ENCODE data around the gene SPAAR. TPM values are rescaled to one million over a fixed set of nuclear protein-coding genes. Genes with fewer than 3 reads are reported as not detected.

SPAAR gene
- total RNA-seq, 4 donors from 2014 or later = 0.68 to 2.5 TPM; not detected in 2

- TF ChIP-seq EP300 (IDR thresholded peaks at IDR 0.05; ENCODE audit: low read depth) (no peak), POLR2AphosphoS5 (IDR thresholded peaks at IDR 0.05) (no peak), POLR2A (IDR thresholded peaks at IDR 0.05) (no peak)
- TF ChIP-seq, protein P1, sequence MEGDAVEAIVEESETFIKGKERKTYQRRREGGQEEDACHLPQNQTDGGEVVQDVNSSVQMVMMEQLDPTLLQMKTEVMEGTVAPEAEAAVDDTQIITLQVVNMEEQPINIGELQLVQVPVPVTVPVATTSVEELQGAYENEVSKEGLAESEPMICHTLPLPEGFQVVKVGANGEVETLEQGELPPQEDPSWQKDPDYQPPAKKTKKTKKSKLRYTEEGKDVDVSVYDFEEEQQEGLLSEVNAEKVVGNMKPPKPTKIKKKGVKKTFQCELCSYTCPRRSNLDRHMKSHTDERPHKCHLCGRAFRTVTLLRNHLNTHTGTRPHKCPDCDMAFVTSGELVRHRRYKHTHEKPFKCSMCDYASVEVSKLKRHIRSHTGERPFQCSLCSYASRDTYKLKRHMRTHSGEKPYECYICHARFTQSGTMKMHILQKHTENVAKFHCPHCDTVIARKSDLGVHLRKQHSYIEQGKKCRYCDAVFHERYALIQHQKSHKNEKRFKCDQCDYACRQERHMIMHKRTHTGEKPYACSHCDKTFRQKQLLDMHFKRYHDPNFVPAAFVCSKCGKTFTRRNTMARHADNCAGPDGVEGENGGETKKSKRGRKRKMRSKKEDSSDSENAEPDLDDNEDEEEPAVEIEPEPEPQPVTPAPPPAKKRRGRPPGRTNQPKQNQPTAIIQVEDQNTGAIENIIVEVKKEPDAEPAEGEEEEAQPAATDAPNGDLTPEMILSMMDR (IDR thresholded peaks at IDR 0.05) = no peak
- no peak overlapping the region for H3K4me3 ChIP-seq
- in situ Hi-C loops (cut with MboI; ENCODE audit: low pct_ligation_motif_present in 1 of 4, low pct_unique_long_range_greater_than_20kb in 1 of 4, low sequenced_read_pairs in 3 of 4) (loop anchor here in 2 of 4 donors (10.0 to 25.0 kb wide), 2 partner anchors 72 to 385 kb away; no protein-coding TSS in a partner anchor), intact Hi-C loops (cut with DNase I; ENCODE audit: low total_unique reads) (no loop called here)
- no peaks in the 10 kb centered on the region for H3K36me3 ChIP-seq
- H3K4me1 ChIP-seq = peaks cover 0 to 29% (median 21%) of the 10 kb centered on the region in 4 donors
- no peaks in the 10 kb centered on the region for H3K9me3 ChIP-seq
- H3K27me3 ChIP-seq = no peaks in the 10 kb centered on the region
- H3K27ac ChIP-seq = no peak overlapping the region
- 80 to 83% methylated on average over 6 of the region's 6 CpGs for WGBS, 2 donors (ENCODE audit: low coverage in 1 of 2)
- DNase-seq = no peak
Observed at GRCh38 chr9:35952526-35953191, 43.4 kb downstream of the SPAAR start.

DNA sequence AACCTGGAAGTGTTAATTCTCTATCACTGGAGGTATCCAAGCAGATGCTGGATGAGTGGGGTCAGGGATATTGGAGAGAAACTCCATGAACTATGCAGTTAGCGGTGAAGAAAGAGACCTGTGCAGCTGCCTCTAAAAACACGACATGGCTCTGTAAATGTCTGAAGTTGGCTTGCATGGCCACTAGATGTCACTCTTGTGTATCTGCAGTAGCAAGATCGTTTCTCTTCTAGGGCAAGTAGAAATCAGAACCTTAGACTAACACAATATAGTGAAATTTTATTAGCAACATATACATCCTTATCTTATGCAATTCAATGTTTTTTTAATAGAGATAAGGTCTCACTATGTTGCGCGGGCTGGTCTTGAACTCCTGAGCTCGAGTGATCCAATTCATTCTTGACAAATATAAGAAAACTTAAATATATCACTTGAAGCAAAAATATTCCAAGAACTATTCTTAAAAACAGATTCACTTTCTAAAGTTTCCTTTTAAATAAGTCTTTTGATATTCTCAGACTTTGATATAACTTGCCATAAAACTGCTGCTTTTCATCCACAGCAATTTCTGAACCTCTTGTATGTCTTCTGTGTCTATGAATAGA is 45.8 kb downstream of the SPAAR start:
- intact Hi-C loops (cut with DNase I; ENCODE audit: low total_unique reads) (no loop called here), in situ Hi-C loops (cut with MboI; ENCODE audit: low pct_ligation_motif_present in 1 of 4, low pct_unique_long_range_greater_than_20kb in 1 of 4, low sequenced_read_pairs in 3 of 4) (loop anchor here in 2 of 4 donors (10.0 to 25.0 kb wide), 2 partner anchors 70 to 382 kb away; no protein-coding TSS in a partner anchor)
- peaks cover 0 to 14% (median 5%) of the 10 kb centered on the region in 4 donors for H3K4me1 ChIP-seq
- H3K4me3 ChIP-seq = no peak overlapping the region
- DNase-seq = peak; percentile 68
- no peak overlapping the region for H3K27ac ChIP-seq
- H3K27me3 ChIP-seq = no peaks in the 10 kb centered on the region
- no peaks in the 10 kb centered on the region for H3K36me3 ChIP-seq
- 3 to 9% methylated on average over 4 to 6 of the region's 6 CpGs for WGBS, 2 donors (ENCODE audit: low coverage in 1 of 2)
- no peaks in the 10 kb centered on the region for H3K9me3 ChIP-seq
- no peak for TF ChIP-seq POLR2A (IDR thresholded peaks at IDR 0.05)
- TF ChIP-seq, protein P1 (IDR thresholded peaks at IDR 0.05) = peak; percentile 85 to 89 (median 88)

DNA sequence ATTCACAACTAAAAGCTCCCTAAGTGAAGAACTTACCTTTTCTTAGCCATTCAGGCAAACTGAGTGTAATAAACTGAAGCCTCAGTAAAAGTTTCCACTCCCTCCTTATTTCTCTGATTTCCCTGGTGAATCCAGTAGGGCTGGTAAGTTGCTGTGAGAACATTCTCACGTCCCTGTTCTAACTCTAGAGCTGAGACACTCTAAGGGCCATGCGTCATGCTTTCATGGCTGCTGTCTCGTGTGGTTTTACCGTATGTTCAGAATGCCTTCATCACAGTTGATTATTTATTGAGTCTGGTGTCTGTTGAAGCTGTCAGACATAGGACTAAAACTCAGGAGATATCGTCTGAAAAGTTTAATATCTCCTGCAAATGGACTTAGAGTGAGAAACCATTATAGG is 47.4 kb downstream of the SPAAR start:
- Histone ChIP-seq H3K27me3 (no peaks in the 10 kb centered on the region), H3K36me3 (no peaks in the 10 kb centered on the region), H3K27ac (no peak overlapping the region), H3K4me3 (no peak overlapping the region), H3K4me1 (peaks cover 3 to 22% (median 15%) of the 10 kb centered on the region in 4 donors), H3K9me3 (no peaks in the 10 kb centered on the region)
- in situ Hi-C loops (cut with MboI; ENCODE audit: low pct_ligation_motif_present in 1 of 4, low pct_unique_long_range_greater_than_20kb in 1 of 4, low sequenced_read_pairs in 3 of 4) (loop anchor here in 2 of 4 donors (10.0 to 25.0 kb wide), 2 partner anchors 68 to 381 kb away; no protein-coding TSS in a partner anchor), intact Hi-C loops (cut with DNase I; ENCODE audit: low total_unique reads) (no loop called here)
- TF ChIP-seq POLR2AphosphoS5 (IDR thresholded peaks at IDR 0.05) = no peak
- no peak for TF ChIP-seq EP300 (IDR thresholded peaks at IDR 0.05; ENCODE audit: low read depth)
- TF ChIP-seq, protein P1 (IDR thresholded peaks at IDR 0.05) = no peak
- no peak for TF ChIP-seq POLR2A (IDR thresholded peaks at IDR 0.05)
- DNase-seq = no peak
- 77 to 79% methylated on average over 5 of the region's 5 CpGs for WGBS, 2 donors (ENCODE audit: low coverage in 1 of 2)

GRCh38 chr9:35958104-35958837 is 49.0 kb downstream of the SPAAR start, which contains the start of gene OR2S2:
Gene OR2S2, minus strand, starts transcription at chr9:35958154. Its CDS starts 56 bp downstream, at chr9:35958098.
- Histone ChIP-seq H3K36me3 (no peaks in the 10 kb centered on the region), H3K9me3 (no peaks in the 10 kb centered on the region), H3K4me3 (no peak within 1 kb of the TSS), H3K27me3 (no peaks in the 10 kb centered on the region), H3K27ac (peak within 1 kb of the TSS in 1 of 4 donors; percentile 60), H3K4me1 (peaks cover 9 to 31% (median 22%) of the 10 kb centered on the region in 4 donors)
- in situ Hi-C loops (cut with MboI; ENCODE audit: low pct_ligation_motif_present in 1 of 4, low pct_unique_long_range_greater_than_20kb in 1 of 4, low sequenced_read_pairs in 3 of 4) (loop anchor here in 2 of 4 donors (10.0 to 25.0 kb wide), 2 partner anchors 67 to 379 kb away; no protein-coding TSS in a partner anchor), intact Hi-C loops (cut with DNase I; ENCODE audit: low total_unique reads) (no loop called here)
- TF ChIP-seq POLR2AphosphoS5 (IDR thresholded peaks at IDR 0.05) (no peak), POLR2A (IDR thresholded peaks at IDR 0.05) (no peak), EP300 (IDR thresholded peaks at IDR 0.05; ENCODE audit: low read depth) (no peak)
- TF ChIP-seq, protein P1 (IDR thresholded peaks at IDR 0.05) = no peak
- no peak for DNase-seq
- WGBS, 2 donors (ENCODE audit: low coverage in 1 of 2) = 81% methylated on average over 4 to 5 of the region's 5 CpGs
